Thyroid gland (tissue), 4 donors: Measurements from ENCODE around the gene MATN1. TPM values are rescaled to one million over a fixed set of nuclear protein-coding genes. Genes with fewer than 3 reads are reported as not detected.
"Not testable (repeated sequence)": the region's sequence is repeated elsewhere in the genome, so short reads cannot be mapped to it uniquely, and the experiment has no call there.

ENCODE experiments used
- DNase-seq, 2 donors: peaks; one replicate each; pipeline ENCODE4 v3.0.0-alpha.2; 2019
- H3K27ac ChIP-seq, 3 donors: fragments of 200-600 bp; sonication (generic); 1 replicate in 2 of 3; 2 replicates in 1 of 3; pipeline ENCODE4 v1.5.1; 2016 to 2019; ENCODE audit warnings: mild to moderate bottlenecking in 1 of 3, moderate library complexity in 1 of 3
- H3K27me3 ChIP-seq: fragments of 200-600 bp; sonication (generic); one replicate; pipeline ENCODE4 v1.5.1; 2019
- H3K36me3 ChIP-seq, 2 donors: fragments of 200-600 bp; sonication (generic); one replicate each; pipeline ENCODE4 v1.5.1; 2016 to 2019
- H3K4me1 ChIP-seq, 2 donors: fragments of 200-600 bp; sonication (generic); one replicate each; pipeline ENCODE4 v1.5.1; 2017 to 2019
- H3K4me3 ChIP-seq, 3 donors: fragments of 200-600 bp; sonication (generic); replicated peaks in 1 of 3; 1 replicate in 2 of 3; 2 replicates in 1 of 3; pipeline ENCODE4 v1.5.1; 2016; ENCODE audit warnings: mild to moderate bottlenecking in 1 of 3
- H3K9me3 ChIP-seq: fragments of 200-600 bp; sonication (generic); one replicate; pipeline ENCODE4 v1.5.1; 2017
- POLR2A ChIP-seq, 2 donors: fragments of 450-650 bp; IDR thresholded peaks; one replicate each; pipeline ENCODE4 v1.6.1; 2017; ENCODE audit warnings: antibody characterized with exemption in 2 of 2, mild to moderate bottlenecking in 2 of 2, moderate library complexity in 1 of 2
- WGBS, 2 donors: methylation state at CpG; one replicate each; pipeline ENCODE4 v1.1.5; 2017; 5-methylcytosine and 5-hydroxymethylcytosine counted together
- intact Hi-C: fragments of 100-400 bp; cut with DNase I; formaldehyde crosslinking; loops from one replicate; pipeline ENCODE4 v1.15.1; 2023
- total RNA-seq, 4 donors: library from RNA; depleted of rRNA; stranded (reverse); fragments of >200 nt; gene quantifications; one replicate each; pipeline ENCODE4 v1.2.3, GENCODE V29; 2016
- TF ChIP-seq, protein P1 (sequence below), 6 experiments: fragments of 200-600 bp in 3 of 6; fragments of 450-650 bp in 3 of 6; sonication (generic) in 3 of 6; IDR thresholded peaks; one replicate each; pipeline ENCODE4 v1.5.1; 2016 to 2019; ENCODE audit warnings: antibody characterized with exemption in 6 of 6, mild to moderate bottlenecking in 2 of 6, inconsistent platforms in 1 of 6, moderate library complexity in 1 of 6

Gene MATN1
- total RNA-seq, 4 donors from 2014 or later: 0.45 to 3.0 TPM; not detected in 2

DNA sequence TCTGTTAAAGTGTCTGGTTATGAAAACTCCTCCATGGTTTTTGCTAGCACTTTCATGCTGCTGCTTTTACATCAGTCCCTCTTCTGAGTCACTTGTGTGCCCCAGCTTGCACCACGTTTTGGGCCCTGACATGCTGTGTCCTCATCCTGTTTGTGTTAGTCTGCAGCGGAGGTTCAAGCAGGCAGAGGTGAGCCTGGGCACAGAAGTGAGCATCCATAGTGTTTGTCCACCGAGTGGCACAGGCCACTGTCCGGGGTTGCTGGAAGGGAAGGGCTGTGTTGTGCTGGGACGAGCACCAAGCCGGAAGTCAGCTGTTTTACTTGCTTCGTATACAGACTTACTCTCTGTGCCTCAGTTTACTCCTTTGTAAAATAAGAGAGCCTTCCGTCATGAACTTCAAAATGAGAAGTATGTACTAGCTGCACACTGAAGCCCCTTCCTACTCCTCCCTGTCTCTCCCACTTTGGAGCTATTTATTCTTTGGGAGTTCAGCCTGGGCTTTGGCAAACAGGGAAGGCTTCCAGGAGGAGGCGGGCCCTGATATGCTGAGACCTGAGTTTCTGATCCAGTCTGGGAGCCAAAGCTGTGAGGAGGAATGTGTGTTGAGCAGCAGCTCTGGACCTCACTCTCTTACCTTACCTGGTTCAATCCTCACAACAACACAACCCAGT lies 44.9 kb upstream of the MATN1 start:
- Histone ChIP-seq H3K36me3 (no peaks in the 10 kb centered on the region), H3K4me3 (no peak overlapping the region), H3K9me3 (no peaks in the 10 kb centered on the region), H3K4me1 (no peaks in the 10 kb centered on the region), H3K27ac (no peak overlapping the region), H3K27me3 (no peaks in the 10 kb centered on the region)
- TF ChIP-seq POLR2A (IDR thresholded peaks at IDR 0.05): no peak
- TF ChIP-seq, protein P1, sequence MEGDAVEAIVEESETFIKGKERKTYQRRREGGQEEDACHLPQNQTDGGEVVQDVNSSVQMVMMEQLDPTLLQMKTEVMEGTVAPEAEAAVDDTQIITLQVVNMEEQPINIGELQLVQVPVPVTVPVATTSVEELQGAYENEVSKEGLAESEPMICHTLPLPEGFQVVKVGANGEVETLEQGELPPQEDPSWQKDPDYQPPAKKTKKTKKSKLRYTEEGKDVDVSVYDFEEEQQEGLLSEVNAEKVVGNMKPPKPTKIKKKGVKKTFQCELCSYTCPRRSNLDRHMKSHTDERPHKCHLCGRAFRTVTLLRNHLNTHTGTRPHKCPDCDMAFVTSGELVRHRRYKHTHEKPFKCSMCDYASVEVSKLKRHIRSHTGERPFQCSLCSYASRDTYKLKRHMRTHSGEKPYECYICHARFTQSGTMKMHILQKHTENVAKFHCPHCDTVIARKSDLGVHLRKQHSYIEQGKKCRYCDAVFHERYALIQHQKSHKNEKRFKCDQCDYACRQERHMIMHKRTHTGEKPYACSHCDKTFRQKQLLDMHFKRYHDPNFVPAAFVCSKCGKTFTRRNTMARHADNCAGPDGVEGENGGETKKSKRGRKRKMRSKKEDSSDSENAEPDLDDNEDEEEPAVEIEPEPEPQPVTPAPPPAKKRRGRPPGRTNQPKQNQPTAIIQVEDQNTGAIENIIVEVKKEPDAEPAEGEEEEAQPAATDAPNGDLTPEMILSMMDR (IDR thresholded peaks at IDR 0.05): no peak
- 82 to 88% methylated on average over 9 of the region's 9 CpGs for WGBS, 2 donors
- DNase-seq: no peak
- intact Hi-C loops: no loop called here

DNA sequence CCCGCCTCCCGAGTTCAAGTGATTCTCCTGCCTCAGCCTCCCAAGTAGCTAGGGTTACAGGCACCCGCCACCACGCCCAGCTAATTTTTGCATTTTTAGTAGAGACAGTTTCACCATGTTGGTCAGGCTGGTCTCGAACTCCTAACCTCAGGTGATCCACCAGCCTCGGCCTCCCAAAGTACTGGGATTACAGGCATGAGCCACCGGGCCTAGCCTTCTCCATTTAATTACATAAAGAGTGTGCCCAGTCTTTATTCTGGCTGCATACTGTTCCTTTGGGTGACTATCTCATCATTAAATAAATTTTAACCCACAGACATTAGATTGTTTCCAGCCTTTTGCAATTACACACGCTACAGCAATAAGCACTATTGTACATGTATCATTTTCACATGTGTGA lies 43.6 kb upstream of the MATN1 start:
- H3K9me3 ChIP-seq, H3K27ac ChIP-seq, H3K36me3 ChIP-seq, DNase-seq, H3K4me1 ChIP-seq, H3K4me3 ChIP-seq, H3K27me3 ChIP-seq, intact Hi-C loops: not testable (repeated sequence)
- 94 to 95% methylated on average over 8 of the region's 8 CpGs for WGBS, 2 donors

DNA sequence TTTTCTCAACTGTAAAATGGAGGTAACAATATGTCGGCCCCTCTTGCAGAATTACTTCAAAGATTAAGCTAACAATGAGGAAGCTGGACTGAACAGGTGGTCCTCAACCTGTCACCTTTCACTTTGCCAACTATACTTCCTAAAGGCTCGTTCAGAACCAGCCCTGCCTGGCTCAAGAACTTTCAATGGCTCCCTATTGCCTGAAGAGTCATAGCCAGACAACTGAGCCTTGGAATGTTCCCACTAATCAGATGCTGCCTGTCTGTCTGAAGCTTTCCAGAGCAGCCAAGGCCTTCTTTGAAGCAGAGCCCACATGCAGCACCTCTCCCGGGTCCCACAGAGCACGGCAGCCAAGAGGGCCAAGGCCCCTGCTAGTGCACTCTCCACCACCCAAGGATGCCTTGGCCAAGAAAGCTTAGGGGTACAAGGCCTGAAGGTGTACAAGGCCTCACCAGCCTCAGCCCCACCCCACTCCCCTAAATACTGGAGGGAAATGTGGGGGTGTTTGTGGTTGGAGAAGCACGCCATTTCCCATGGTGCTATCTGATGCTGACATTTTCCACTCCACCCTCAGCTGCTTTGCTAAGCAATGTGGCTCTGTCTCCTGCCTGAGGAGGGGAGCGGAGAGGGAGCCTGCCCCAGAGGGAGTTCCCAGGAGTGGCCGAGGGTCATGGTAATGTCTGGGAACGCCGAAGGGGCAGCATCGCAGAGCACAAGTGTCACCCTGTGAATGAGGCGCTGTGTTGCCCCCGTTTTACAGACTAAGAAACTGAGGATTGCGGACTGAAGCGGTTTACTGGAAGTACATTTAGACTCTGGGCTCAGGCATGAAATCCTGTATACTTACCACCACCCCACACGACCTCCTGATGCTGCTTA lies 42.4 kb upstream of the MATN1 start:
- DNase-seq: no peak
- TF ChIP-seq, protein P1 (IDR thresholded peaks at IDR 0.05): no peak
- no peak for TF ChIP-seq POLR2A (IDR thresholded peaks at IDR 0.05)

DNA sequence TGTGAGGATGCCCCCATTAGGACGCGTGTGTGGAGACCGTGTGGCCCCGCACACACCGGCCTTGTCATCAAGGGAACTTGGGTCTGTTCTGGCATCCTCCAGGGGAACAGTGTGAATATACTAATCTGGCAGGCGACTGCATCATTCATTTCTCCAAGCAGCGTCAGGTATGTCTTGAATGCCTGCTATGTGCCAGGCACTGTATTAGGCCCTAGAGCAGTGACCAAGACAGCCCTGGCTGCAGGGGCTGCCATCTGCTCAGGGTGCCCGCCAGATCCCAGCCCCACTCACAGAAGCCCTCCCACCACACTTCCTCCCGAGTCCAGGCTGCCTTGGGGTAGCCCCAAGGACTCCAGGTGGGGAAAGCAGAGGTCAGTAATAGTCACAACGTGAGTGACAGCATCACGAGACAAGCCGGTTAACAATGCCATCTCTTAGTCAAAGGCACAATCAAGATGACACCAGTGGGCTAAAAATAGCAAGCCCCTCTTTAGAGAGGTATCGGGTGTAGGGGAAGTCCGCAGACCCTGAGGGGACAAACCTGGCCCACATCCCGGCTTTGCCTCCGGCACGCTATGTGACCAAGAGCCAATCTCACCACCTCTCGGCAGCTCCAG lies 41.7 kb upstream of the MATN1 start:
- TF ChIP-seq, protein P1 (IDR thresholded peaks at IDR 0.05): no peak
- TF ChIP-seq POLR2A (IDR thresholded peaks at IDR 0.05): no peak
- H3K9me3 ChIP-seq: no peaks in the 10 kb centered on the region
- H3K36me3 ChIP-seq: no peaks in the 10 kb centered on the region
- H3K4me1 ChIP-seq: no peaks in the 10 kb centered on the region
- no peak for DNase-seq
- 91 to 97% methylated on average over 15 to 17 of the region's 18 CpGs for WGBS, 2 donors
- H3K27me3 ChIP-seq: no peaks in the 10 kb centered on the region
- H3K4me3 ChIP-seq: no peak overlapping the region
- H3K27ac ChIP-seq: no peak overlapping the region
- intact Hi-C loops: no loop called here

More for the DNA sequence above, 42.4 kb upstream of the MATN1 start:
- Histone ChIP-seq H3K27ac (no peak overlapping the region), H3K9me3 (no peaks in the 10 kb centered on the region), H3K27me3 (no peaks in the 10 kb centered on the region), H3K4me3 (no peak overlapping the region), H3K4me1 (no peaks in the 10 kb centered on the region), H3K36me3 (no peaks in the 10 kb centered on the region)
- WGBS, 2 donors: 83 to 85% methylated on average over 13 to 15 of the region's 15 CpGs
- intact Hi-C loops: no loop called here

DNA sequence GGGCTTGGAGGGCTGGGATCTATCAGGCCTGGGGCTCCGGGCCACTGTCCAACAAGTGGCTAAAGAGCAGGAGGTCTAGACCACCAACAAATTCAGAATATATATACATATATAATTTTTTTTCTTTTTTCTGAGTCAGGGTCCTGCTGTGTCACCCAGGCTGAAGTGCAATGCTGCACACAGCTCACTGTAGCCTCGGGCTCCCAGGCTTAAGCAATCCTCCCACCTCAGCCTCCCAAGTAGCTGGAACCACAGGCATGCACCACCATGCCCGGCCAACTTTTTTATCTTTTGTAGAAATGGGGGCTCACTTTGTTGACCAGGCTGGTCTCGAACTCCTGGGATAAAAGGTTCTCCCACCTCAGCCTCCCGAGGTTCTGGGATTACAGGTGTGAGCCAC lies 41.0 kb upstream of the MATN1 start:
- intact Hi-C loops: no loop called here
- Histone ChIP-seq H3K4me1 (no peaks in the 10 kb centered on the region), H3K27me3 (no peaks in the 10 kb centered on the region), H3K9me3 (no peaks in the 10 kb centered on the region), H3K4me3 (no peak overlapping the region), H3K36me3 (no peaks in the 10 kb centered on the region), H3K27ac (no peak overlapping the region)
- no peak for TF ChIP-seq POLR2A (IDR thresholded peaks at IDR 0.05)
- TF ChIP-seq, protein P1 (IDR thresholded peaks at IDR 0.05): no peak
- no peak for DNase-seq
- WGBS, 2 donors: 93 to 97% methylated on average over 5 of the region's 5 CpGs
